HepG2 (cell line): ENCODE measurements around the gene CDHR1. TPM values are rescaled to one million over a fixed set of nuclear protein-coding genes. Genes with fewer than 3 reads are reported as not detected.
A peak's percentile ranks its signal among the peaks of the same experiment; 100 is the strongest.

ENCODE experiments used
- ATAC-seq: fragments of 200-7000 bp; cut with Tn5 transposase; 3 replicates; pipeline ENCODE4 v1.9.1; 2020; ENCODE audit warnings: mild to moderate bottlenecking, moderate library complexity
- BruUV-seq: library from RNA; stranded (reverse); fragments of 400-500 nt; replicated peaks from 2 replicates; lab custom pipeline; 2021; lab: Mats Ljungman, UMichigan
- CTCF ChIA-PET: fragments of 300-600 bp; formaldehyde crosslinking; extraction: SDS; loops from one replicate; lab custom pipeline; 2021; ENCODE audit warnings: low total read pairs, inconsistent platforms, low intra/inter-chr PET ratio; lab: Yijun Ruan, JAX
- POLR2A ChIA-PET: fragments of 350-600 bp; sonication (Branson Sonifier 250); formaldehyde crosslinking; loops from one replicate; lab custom pipeline; 2020; ENCODE audit warnings: antibody characterized with exemption, inconsistent platforms; lab: Yijun Ruan, JAX
- DNase-seq: peaks from one replicate; pipeline ENCODE4 v3.0.0-alpha.2; 2015; ENCODE audit warnings: low spot score
- FAIRE-seq: peaks from 3 replicates; lab custom pipeline; 2011; peaks lifted over from hg19 to GRCh38; lab: Jason Lieb, UNC
- H2AFZ ChIP-seq: one replicate; pipeline ENCODE4 v1.6.1; 2011; ENCODE audit warnings: low read length, inconsistent platforms
- H3K27ac ChIP-seq: fragments of 300-600 bp; 3 replicates; pipeline ENCODE4 v1.8.0; 2011; ENCODE audit warnings: mixed run types, mild to moderate bottlenecking, mixed read lengths, low read length, inconsistent platforms; ENCODE audit not compliant: insufficient read depth; ENCODE audit errors: extremely low read length
- H3K27me3 ChIP-seq, 2 experiments: fragments of 200-600 bp in 1 of 2; 2 replicates in 1 of 2; 3 replicates in 1 of 2; pipeline versions ENCODE4 v1.6.0 to v1.8.0; 2011; ENCODE audit warnings: low read length in 2 of 2, mild to moderate bottlenecking in 2 of 2, moderate library complexity in 2 of 2, inconsistent platforms in 1 of 2; ENCODE audit not compliant: insufficient read depth in 2 of 2, control insufficient read depth in 1 of 2
- H3K36me3 ChIP-seq, 2 experiments: fragments of 200-600 bp in 1 of 2; replicated peaks in 1 of 2; 2 replicates in 1 of 2; 3 replicates in 1 of 2; pipeline versions ENCODE4 v1.5.1 to v1.8.0; 2011; ENCODE audit warnings: low read length in 2 of 2, inconsistent platforms in 1 of 2; ENCODE audit not compliant: insufficient read depth in 2 of 2, control insufficient read depth in 1 of 2
- H3K4me1 ChIP-seq: 2 replicates; pipeline ENCODE4 v1.5.1; 2012; ENCODE audit warnings: low read length, inconsistent platforms; ENCODE audit not compliant: insufficient read depth
- H3K4me2 ChIP-seq: 2 replicates; pipeline ENCODE4 v1.6.0; 2011; ENCODE audit warnings: low read depth, low read length, inconsistent platforms
- H3K4me3 ChIP-seq, 3 experiments: fragments of 200-600 bp in 1 of 3; sonication (generic), shearing (Covaris generic) in 1 of 3; replicated peaks in 1 of 3; 2 replicates each; pipeline ENCODE4 v1.5.1; 2011 to 2016; ENCODE audit warnings: low read length in 3 of 3, inconsistent platforms in 2 of 3, low read depth in 2 of 3, mild to moderate bottlenecking in 2 of 3, control low read depth in 1 of 3, mixed read lengths in 1 of 3; ENCODE audit not compliant: insufficient read depth in 1 of 3
- H3K79me2 ChIP-seq: one replicate; pipeline ENCODE4 v1.6.1; 2011; ENCODE audit warnings: low read length, inconsistent platforms; ENCODE audit not compliant: insufficient read depth
- H3K9ac ChIP-seq: 2 replicates; pipeline ENCODE4 v1.6.0; 2011; ENCODE audit warnings: mild to moderate bottlenecking, low read depth, low read length, inconsistent platforms; ENCODE audit not compliant: insufficient read depth
- H3K9me3 ChIP-seq: 2 replicates; pipeline ENCODE4 v1.5.1; 2012; ENCODE audit warnings: mild to moderate bottlenecking, low read length
- H4K20me1 ChIP-seq: 2 replicates; pipeline ENCODE4 v1.6.0; 2011; ENCODE audit warnings: inconsistent platforms, mild to moderate bottlenecking, low read length, moderate library complexity; ENCODE audit not compliant: insufficient read depth
- DMTF1 ChIP-seq: sonication (generic); formaldehyde crosslinking; IDR thresholded peaks from 2 replicates; pipeline ENCODE4 v1.4.0; 2020; ENCODE audit warnings: mild to moderate bottlenecking, missing genetic modification reagents
- HMGA1 ChIP-seq: sonication (generic); formaldehyde crosslinking; conservative IDR thresholded peaks from 2 replicates; pipeline ENCODE4 v1.4.0; 2020; ENCODE audit warnings: missing genetic modification reagents
- NAIF1 ChIP-seq: sonication (generic); formaldehyde crosslinking; IDR thresholded peaks from 2 replicates; pipeline ENCODE4 v1.5.0; 2020; ENCODE audit warnings: mild to moderate bottlenecking, missing genetic modification reagents, borderline replicate concordance
- SPEN ChIP-seq: sonication (generic); formaldehyde crosslinking; IDR thresholded peaks from 2 replicates; pipeline ENCODE4 v1.5.1; 2020; ENCODE audit warnings: low read depth, mild to moderate bottlenecking, missing genetic modification reagents
- TBX3 ChIP-seq: fragments of 450-650 bp; IDR thresholded peaks from 2 replicates; pipeline ENCODE4 v1.6.1; 2017; ENCODE audit warnings: antibody characterized with exemption, mild to moderate bottlenecking, inconsistent platforms, borderline replicate concordance
- ZFAT ChIP-seq: sonication (generic); formaldehyde crosslinking; conservative IDR thresholded peaks from 2 replicates; pipeline ENCODE4 v1.8.1; 2023; ENCODE audit warnings: missing genetic modification reagents, inconsistent platforms
- ZFP1 ChIP-seq: IDR thresholded peaks from 2 replicates; pipeline ENCODE4 v1.6.1; 2016
- ZKSCAN1 ChIP-seq: fragments of 150-350 bp; IDR thresholded peaks from 2 replicates; pipeline ENCODE4 v1.6.1; 2014; ENCODE audit warnings: low read length
- ZNF12 ChIP-seq: sonication (generic); formaldehyde crosslinking; IDR thresholded peaks from 2 replicates; pipeline ENCODE4 v1.5.0; 2020; ENCODE audit warnings: missing genetic modification reagents
- ZNF549 ChIP-seq: sonication (generic); formaldehyde crosslinking; IDR thresholded peaks from 2 replicates; pipeline ENCODE4 v1.5.0; 2020; ENCODE audit warnings: missing genetic modification reagents
- ZNF558 ChIP-seq: sonication (generic); formaldehyde crosslinking; IDR thresholded peaks from 2 replicates; pipeline ENCODE4 v1.9.0; 2022; ENCODE audit warnings: mild to moderate bottlenecking, missing genetic modification reagents, borderline replicate concordance
- ZNF644 ChIP-seq: IDR thresholded peaks from 2 replicates; pipeline ENCODE4 v1.6.1; 2016; ENCODE audit warnings: low read depth
- ZNF761 ChIP-seq: sonication (generic); formaldehyde crosslinking; conservative IDR thresholded peaks from 2 replicates; pipeline ENCODE4 v1.4.0; 2020; ENCODE audit warnings: mild to moderate bottlenecking, missing genetic modification reagents
- WGBS: methylation state at CpG from one replicate; pipeline ENCODE4 v1.1.6; 2017; ENCODE audit warnings: low lambda C conversion rate; 5-methylcytosine and 5-hydroxymethylcytosine counted together
- in situ Hi-C: cut with HindIII; loops from 2 replicates; pipeline ENCODE4 v1.10.0; 2017; ENCODE audit warnings: low pct_unique_long_range_greater_than_20kb; ENCODE audit not compliant: extremely low pct_ligation_motif_present
- intact Hi-C: fragments of 100-400 bp; cut with micrococcal nuclease; formaldehyde crosslinking; loops from one replicate; pipeline ENCODE4 v1.10.0; 2022; ENCODE audit not compliant: unreplicated experiment
- polyA plus RNA-seq, 8 experiments: library from polyadenylated mRNA; depleted of rRNA in 3 of 8; stranded (reverse) in 7 of 8; unstranded in 1 of 8; fragments of >200 nt; fragmentation: Illumina TruSeq in 4 of 8; extraction: Trizol in 4 of 8; gene quantifications; 2 replicates each; pipeline versions ENCODE4 v1.2.1 to v1.2.3, GENCODE V29; 2011 to 2016; ENCODE audit warnings: low read depth in 4 of 8, missing spikeins in 1 of 8, mixed read lengths in 1 of 8; ENCODE audit not compliant: insufficient read depth in 1 of 8
- total RNA-seq, 5 experiments: library from RNA; depleted of rRNA; stranded (reverse); fragments of >200 nt; fragmentation: Illumina TruSeq; extraction: Trizol; gene quantifications; 2 replicates each; pipeline ENCODE4 v1.2.3, GENCODE V29; 2016; ENCODE audit warnings: low read depth in 1 of 5
- TF ChIP-seq, protein P1 (sequence below): sonication (generic); formaldehyde crosslinking; IDR thresholded peaks from 2 replicates; pipeline ENCODE4 v1.5.0; 2020; ENCODE audit warnings: mild to moderate bottlenecking, missing genetic modification reagents

Gene CDHR1
- total and polyA plus RNA-seq, 2 of the 13 experiments (the other 11 are each of a cell fraction or from before 2014, with no cell fraction given): 0.04 to 0.09 TPM

DNA sequence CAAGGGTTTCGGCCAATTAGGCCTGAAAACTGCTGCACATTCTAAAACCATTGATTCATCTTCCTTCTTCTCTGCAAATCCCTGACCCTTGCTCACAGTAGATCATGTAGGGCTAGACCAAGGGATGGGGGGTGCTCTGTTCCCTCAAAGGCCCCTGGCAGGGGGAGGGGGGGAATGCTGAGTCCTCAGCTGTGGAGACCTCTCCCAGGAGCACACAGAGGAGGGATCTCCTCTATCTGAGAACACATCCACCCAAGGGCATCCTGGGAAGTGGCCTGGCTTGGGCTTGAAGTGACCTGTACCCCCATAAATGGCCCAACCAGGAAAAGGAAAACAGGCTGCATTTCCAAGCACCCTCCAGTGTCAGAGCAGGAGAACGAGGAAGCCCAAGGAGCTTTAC lies 1.0 kb upstream of the CDHR1 start (continued):
- TF ChIP-seq ZNF761 (CRISPR knock-in tag): no peak
- no peak for TF ChIP-seq NAIF1
- TF ChIP-seq, protein P1, sequence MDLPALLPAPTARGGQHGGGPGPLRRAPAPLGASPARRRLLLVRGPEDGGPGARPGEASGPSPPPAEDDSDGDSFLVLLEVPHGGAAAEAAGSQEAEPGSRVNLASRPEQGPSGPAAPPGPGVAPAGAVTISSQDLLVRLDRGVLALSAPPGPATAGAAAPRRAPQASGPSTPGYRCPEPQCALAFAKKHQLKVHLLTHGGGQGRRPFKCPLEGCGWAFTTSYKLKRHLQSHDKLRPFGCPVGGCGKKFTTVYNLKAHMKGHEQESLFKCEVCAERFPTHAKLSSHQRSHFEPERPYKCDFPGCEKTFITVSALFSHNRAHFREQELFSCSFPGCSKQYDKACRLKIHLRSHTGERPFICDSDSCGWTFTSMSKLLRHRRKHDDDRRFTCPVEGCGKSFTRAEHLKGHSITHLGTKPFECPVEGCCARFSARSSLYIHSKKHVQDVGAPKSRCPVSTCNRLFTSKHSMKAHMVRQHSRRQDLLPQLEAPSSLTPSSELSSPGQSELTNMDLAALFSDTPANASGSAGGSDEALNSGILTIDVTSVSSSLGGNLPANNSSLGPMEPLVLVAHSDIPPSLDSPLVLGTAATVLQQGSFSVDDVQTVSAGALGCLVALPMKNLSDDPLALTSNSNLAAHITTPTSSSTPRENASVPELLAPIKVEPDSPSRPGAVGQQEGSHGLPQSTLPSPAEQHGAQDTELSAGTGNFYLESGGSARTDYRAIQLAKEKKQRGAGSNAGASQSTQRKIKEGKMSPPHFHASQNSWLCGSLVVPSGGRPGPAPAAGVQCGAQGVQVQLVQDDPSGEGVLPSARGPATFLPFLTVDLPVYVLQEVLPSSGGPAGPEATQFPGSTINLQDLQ: no peak
- no peak for TF ChIP-seq TBX3
- TF ChIP-seq ZKSCAN1: no peak
- no peak for TF ChIP-seq DMTF1 (CRISPR knock-in tag)
- no peak for TF ChIP-seq ZFAT (CRISPR knock-in tag)

GRCh38 chr10:84193846-84194423 lies 402 bp upstream of the CDHR1 start:
- no TSS peak for BruUV-seq
- CTCF ChIA-PET: no interaction called here
- H3K27me3 ChIP-seq: peaks cover 10 to 63% of the 10 kb centered on the region in 2 experiments
- H3K9me3 ChIP-seq: no peaks in the 10 kb centered on the region
- 50% methylated on average over 5 of the region's 5 CpGs for WGBS
- no peaks in the 10 kb centered on the region for H3K79me2 ChIP-seq
- ATAC-seq (no peak), FAIRE-seq (no peak), DNase-seq (no peak)
- in situ Hi-C loops: no loop called here
- intact Hi-C loops: no loop called here
- 0 out of 2 replicates have a peak overlapping the region, but pooled peaks have one; percentile 23 for H3K4me2 ChIP-seq
- H3K4me1 ChIP-seq: no peaks in the 10 kb centered on the region
- H3K9ac ChIP-seq: no peak overlapping the region
- peak overlapping the region in 1 of 3 experiments; percentile 28; a peak in 1 of 6 replicates for H3K4me3 ChIP-seq
- no peaks in the 10 kb centered on the region for H4K20me1 ChIP-seq
- no peak overlapping the region for H2AFZ ChIP-seq
- POLR2A ChIA-PET: no interaction called here
- H3K36me3 ChIP-seq: no peaks in the 10 kb centered on the region
- TF ChIP-seq HMGA1 (CRISPR knock-in tag) (no peak), ZNF558 (no peak), ZNF644 (CRISPR knock-in tag) (no peak), ZNF549 (no peak), ZNF12 (CRISPR knock-in tag) (no peak), ZFP1 (no peak), SPEN (CRISPR knock-in tag) (no peak)
- TF ChIP-seq, all 625 proteins: peak for 0
- no peak overlapping the region for H3K27ac ChIP-seq
